ENCODE results near the gene THAP3. TPM values are rescaled to one million over a fixed set of nuclear protein-coding genes. Genes with fewer than 3 reads are reported as not detected.

THAP3 gene
- polyA plus RNA-seq, 1 donor from 2014 or later, result 51.5 TPM

DNA sequence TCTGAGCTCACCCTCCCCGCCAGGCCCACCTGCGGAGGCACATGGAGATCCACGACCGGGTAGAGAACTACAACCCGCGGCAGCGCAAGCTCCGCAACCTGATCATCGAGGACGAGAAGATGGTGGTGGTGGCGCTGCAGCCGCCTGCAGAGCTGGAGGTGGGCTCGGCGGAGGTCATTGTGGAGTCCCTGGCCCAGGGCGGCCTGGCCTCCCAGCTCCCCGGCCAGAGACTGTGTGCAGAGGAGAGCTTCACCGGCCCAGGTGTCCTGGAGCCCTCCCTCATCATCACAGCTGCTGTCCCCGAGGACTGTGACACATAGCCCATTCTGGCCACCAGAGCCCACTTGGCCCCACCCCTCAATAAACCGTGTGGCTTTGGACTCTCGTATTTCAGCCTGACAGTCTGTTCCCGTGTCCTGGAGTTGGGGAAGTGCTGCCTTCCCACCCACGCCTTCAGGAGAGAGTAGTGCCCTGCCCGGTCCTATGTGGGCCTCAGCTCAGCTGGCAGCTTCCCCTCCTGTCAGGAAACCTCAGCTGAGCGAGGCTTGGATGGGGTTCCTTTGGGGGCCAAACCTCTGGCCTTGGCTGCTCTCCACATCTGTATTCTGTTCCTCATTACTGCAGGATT, 35.7 kb upstream of the THAP3 start:
- no peak overlapping the region for H3K9ac ChIP-seq (ENCODE audit: low read length)
- no peak overlapping the region for H3K4me2 ChIP-seq (ENCODE audit: low read length)
- H3K9me2 ChIP-seq (ENCODE audit: insufficient read depth, low read length), result no peaks in the 10 kb centered on the region
- H3K27ac ChIP-seq (ENCODE audit: low read length), result no peak overlapping the region
- H3K27me3 ChIP-seq (ENCODE audit: insufficient read depth, low read depth, low read length), result no peaks in the 10 kb centered on the region
- H3K4me3 ChIP-seq (ENCODE audit: low read length), result no peak overlapping the region
- no peak overlapping the region for H2AFZ ChIP-seq (ENCODE audit: low read depth, low read length)
- TF ChIP-seq EP300 (conservative IDR thresholded peaks at IDR 0.05; ENCODE audit: poor library complexity, severe bottlenecking) (no peak), SMC3 (conservative IDR thresholded peaks at IDR 0.05; ENCODE audit: poor library complexity) (no peak), POLR2AphosphoS5 (IDR thresholded peaks at IDR 0.05) (no peak), TAF1 (IDR thresholded peaks at IDR 0.05; ENCODE audit: low read depth) (no peak), EZH2 (IDR thresholded peaks at IDR 0.05; ENCODE audit: borderline replicate concordance, insufficient read depth, low read length, poor library complexity, severe bottlenecking) (no peak)
- no peaks in the 10 kb centered on the region for H3K9me3 ChIP-seq (ENCODE audit: low read length)
- no peaks in the 10 kb centered on the region for H4K20me1 ChIP-seq (ENCODE audit: insufficient read depth)
- H3K79me2 ChIP-seq (replicated peaks; ENCODE audit: insufficient read depth, low read length), result no peaks in the 10 kb centered on the region
- no peaks in the 10 kb centered on the region for H3K36me3 ChIP-seq (ENCODE audit: insufficient read depth, low read length)
- H3F3A ChIP-seq (ENCODE audit: insufficient read depth, low read length, poor library complexity, severe bottlenecking), result no peaks in the 10 kb centered on the region

DNA sequence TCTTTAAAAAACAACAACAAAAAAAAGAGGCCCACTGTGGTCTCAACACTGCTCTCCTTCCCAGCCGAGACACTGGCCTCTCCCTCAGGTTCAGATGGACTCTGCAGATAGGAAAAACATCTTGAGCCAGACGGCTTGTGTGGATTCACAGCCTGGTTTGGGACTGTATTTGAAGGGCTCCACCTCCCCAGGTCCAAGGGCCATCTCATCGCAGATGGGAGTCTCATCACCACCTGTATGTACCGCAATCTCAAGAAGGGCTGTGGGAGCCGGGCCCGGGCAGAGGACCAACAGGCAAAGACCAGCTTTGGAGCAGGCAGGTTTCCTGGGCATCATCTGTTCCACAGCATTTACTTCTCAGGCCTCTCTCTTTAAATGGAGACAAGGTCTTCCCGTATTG, 34.6 kb upstream of the THAP3 start:
- no peak overlapping the region for H3K4me3 ChIP-seq (ENCODE audit: low read length)
- no peaks in the 10 kb centered on the region for H4K20me1 ChIP-seq (ENCODE audit: insufficient read depth)
- H3K27me3 ChIP-seq (ENCODE audit: insufficient read depth, low read depth, low read length), result no peaks in the 10 kb centered on the region
- H3K9me3 ChIP-seq (ENCODE audit: low read length), result no peaks in the 10 kb centered on the region
- H3K36me3 ChIP-seq (ENCODE audit: insufficient read depth, low read length), result no peaks in the 10 kb centered on the region
- TF ChIP-seq TAF1 (IDR thresholded peaks at IDR 0.05; ENCODE audit: low read depth) (no peak), MXI1 (conservative IDR thresholded peaks at IDR 0.05; ENCODE audit: poor library complexity, severe bottlenecking) (no peak), EZH2 (IDR thresholded peaks at IDR 0.05; ENCODE audit: borderline replicate concordance, insufficient read depth, low read length, poor library complexity, severe bottlenecking) (no peak), SMC3 (conservative IDR thresholded peaks at IDR 0.05; ENCODE audit: poor library complexity) (no peak), RAD21 (conservative IDR thresholded peaks at IDR 0.05) (no peak), EP300 (conservative IDR thresholded peaks at IDR 0.05; ENCODE audit: poor library complexity, severe bottlenecking) (no peak), POLR2AphosphoS5 (IDR thresholded peaks at IDR 0.05) (no peak)
- TF ChIP-seq, protein P1, sequence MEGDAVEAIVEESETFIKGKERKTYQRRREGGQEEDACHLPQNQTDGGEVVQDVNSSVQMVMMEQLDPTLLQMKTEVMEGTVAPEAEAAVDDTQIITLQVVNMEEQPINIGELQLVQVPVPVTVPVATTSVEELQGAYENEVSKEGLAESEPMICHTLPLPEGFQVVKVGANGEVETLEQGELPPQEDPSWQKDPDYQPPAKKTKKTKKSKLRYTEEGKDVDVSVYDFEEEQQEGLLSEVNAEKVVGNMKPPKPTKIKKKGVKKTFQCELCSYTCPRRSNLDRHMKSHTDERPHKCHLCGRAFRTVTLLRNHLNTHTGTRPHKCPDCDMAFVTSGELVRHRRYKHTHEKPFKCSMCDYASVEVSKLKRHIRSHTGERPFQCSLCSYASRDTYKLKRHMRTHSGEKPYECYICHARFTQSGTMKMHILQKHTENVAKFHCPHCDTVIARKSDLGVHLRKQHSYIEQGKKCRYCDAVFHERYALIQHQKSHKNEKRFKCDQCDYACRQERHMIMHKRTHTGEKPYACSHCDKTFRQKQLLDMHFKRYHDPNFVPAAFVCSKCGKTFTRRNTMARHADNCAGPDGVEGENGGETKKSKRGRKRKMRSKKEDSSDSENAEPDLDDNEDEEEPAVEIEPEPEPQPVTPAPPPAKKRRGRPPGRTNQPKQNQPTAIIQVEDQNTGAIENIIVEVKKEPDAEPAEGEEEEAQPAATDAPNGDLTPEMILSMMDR (IDR thresholded peaks at IDR 0.05; ENCODE audit: poor library complexity, severe bottlenecking), result no peak
- TF ChIP-seq, protein P2, sequence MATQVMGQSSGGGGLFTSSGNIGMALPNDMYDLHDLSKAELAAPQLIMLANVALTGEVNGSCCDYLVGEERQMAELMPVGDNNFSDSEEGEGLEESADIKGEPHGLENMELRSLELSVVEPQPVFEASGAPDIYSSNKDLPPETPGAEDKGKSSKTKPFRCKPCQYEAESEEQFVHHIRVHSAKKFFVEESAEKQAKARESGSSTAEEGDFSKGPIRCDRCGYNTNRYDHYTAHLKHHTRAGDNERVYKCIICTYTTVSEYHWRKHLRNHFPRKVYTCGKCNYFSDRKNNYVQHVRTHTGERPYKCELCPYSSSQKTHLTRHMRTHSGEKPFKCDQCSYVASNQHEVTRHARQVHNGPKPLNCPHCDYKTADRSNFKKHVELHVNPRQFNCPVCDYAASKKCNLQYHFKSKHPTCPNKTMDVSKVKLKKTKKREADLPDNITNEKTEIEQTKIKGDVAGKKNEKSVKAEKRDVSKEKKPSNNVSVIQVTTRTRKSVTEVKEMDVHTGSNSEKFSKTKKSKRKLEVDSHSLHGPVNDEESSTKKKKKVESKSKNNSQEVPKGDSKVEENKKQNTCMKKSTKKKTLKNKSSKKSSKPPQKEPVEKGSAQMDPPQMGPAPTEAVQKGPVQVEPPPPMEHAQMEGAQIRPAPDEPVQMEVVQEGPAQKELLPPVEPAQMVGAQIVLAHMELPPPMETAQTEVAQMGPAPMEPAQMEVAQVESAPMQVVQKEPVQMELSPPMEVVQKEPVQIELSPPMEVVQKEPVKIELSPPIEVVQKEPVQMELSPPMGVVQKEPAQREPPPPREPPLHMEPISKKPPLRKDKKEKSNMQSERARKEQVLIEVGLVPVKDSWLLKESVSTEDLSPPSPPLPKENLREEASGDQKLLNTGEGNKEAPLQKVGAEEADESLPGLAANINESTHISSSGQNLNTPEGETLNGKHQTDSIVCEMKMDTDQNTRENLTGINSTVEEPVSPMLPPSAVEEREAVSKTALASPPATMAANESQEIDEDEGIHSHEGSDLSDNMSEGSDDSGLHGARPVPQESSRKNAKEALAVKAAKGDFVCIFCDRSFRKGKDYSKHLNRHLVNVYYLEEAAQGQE (IDR thresholded peaks at IDR 0.05; ENCODE audit: borderline replicate concordance), result no peak
- H3K9ac ChIP-seq (ENCODE audit: low read length), result no peak overlapping the region
- H3F3A ChIP-seq (ENCODE audit: insufficient read depth, low read length, poor library complexity, severe bottlenecking), result no peaks in the 10 kb centered on the region
- H3K4me2 ChIP-seq (ENCODE audit: low read length), result no peak overlapping the region
- no peaks in the 10 kb centered on the region for H3K79me2 ChIP-seq (replicated peaks; ENCODE audit: insufficient read depth, low read length)
- no peak overlapping the region for H3K27ac ChIP-seq (ENCODE audit: low read length)
- no peaks in the 10 kb centered on the region for H3K9me2 ChIP-seq (ENCODE audit: insufficient read depth, low read length)
- H2AFZ ChIP-seq (ENCODE audit: low read depth, low read length), result no peak overlapping the region
